ENCODE measurements around the gene SPEF2. TPM values are rescaled to one million over a fixed set of nuclear protein-coding genes. Genes with fewer than 3 reads are reported as not detected.

The SPEF2 gene
- total and polyA plus RNA-seq, 2 donors (not counting 1 experiment from before 2014, with no cell fraction given), result 0.31 to 0.59 TPM

DNA sequence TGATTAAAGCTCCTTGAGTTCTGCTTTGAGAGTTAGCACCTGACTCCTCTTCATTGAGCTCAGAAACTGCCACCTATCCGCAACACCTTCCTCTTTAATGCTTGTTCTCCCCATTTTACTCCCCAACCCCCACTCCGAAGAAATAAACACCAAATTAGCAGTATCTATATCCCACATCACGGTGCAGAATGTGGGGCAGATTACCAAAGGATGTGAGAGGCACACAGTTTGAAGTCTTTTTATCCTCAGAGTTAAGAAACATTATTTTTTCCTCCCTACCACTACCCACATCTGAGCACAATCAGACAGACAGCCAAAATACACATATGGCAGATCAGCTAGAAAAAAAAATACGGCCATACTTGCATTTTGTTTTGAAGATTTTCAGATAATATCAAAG lies 212.9 kb downstream of the SPEF2 start:
- POLR2A ChIA-PET, result no interaction called here
- no peaks in the 10 kb centered on the region for H3K4me1 ChIP-seq (ENCODE audit: control insufficient read depth in 2 of 2, insufficient read depth in 2 of 2, low read length in 2 of 2)
- no peak overlapping the region for H3K27ac Mint-ChIP-seq

DNA sequence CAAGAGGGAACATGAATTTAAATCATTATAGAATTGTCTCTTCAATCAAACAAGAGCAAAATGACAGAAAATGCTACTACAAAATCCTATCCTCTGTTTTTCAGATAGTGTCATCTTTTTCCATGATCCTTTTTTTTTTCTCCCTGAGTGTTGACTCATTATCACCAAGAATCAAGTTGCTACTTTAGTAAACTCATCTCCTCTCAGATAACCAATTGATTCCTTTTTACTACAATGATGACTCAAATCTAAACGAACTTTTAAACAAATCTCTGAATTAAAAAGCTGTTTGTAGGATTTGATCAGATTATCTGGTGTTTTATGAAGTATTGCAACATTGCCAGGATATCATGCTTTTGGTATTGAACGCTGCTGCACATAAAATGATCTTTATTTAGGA lies 215.1 kb downstream of the SPEF2 start:
- Mint-ChIP-seq H3K4me1 (no peaks in the 10 kb centered on the region), H3K27me3 (no peaks in the 10 kb centered on the region), H3K9me3 (ENCODE audit: insufficient read depth) (no peaks in the 10 kb centered on the region), H3K4me3 (no peak overlapping the region), H3K27ac (no peak overlapping the region)
- Histone ChIP-seq H4K20me1 (ENCODE audit: control insufficient read depth, insufficient read depth, low read length, poor library complexity, severe bottlenecking) (no peaks in the 10 kb centered on the region), H3K79me2 (ENCODE audit: control insufficient read depth, insufficient read depth, low read length) (no peaks in the 10 kb centered on the region), H3K9ac (ENCODE audit: low read length) (no peak overlapping the region), H3K4me3 (ENCODE audit: control extremely low read depth in 1 of 5, extremely low read depth in 1 of 5, insufficient read depth in 1 of 5, low read depth in 2 of 5, low read length in 4 of 5) (no peak overlapping the region), H3K4me2 (replicated peaks; ENCODE audit: low read depth, low read length, poor library complexity, severe bottlenecking) (no peak overlapping the region), H3K27ac (ENCODE audit: low read length in 2 of 2) (no peak overlapping the region), H3K36me3 (replicated peaks in 1 of 2; ENCODE audit: control extremely low read depth in 1 of 2, control insufficient read depth in 1 of 2, extremely low read depth in 1 of 2, insufficient read depth in 2 of 2, low read length in 1 of 2) (no peaks in the 10 kb centered on the region), H3K4me1 (ENCODE audit: control insufficient read depth in 2 of 2, insufficient read depth in 2 of 2, low read length in 2 of 2) (no peaks in the 10 kb centered on the region), H2AFZ (ENCODE audit: insufficient read depth, low read depth, low read length, poor library complexity, severe bottlenecking) (no peak overlapping the region), H3K9me3 (ENCODE audit: control extremely low read depth in 1 of 3, control insufficient read depth in 2 of 3, insufficient read depth in 1 of 3, low read length in 2 of 3) (no peaks in the 10 kb centered on the region), H3K27me3 (replicated peaks in 1 of 4; ENCODE audit: control extremely low read depth in 1 of 4, control insufficient read depth in 3 of 4, insufficient read depth in 4 of 4, low read length in 3 of 4) (no peaks in the 10 kb centered on the region)
- DNase-seq (no peak), ATAC-seq (ENCODE audit: low read depth) (no peak)
- WGBS (ENCODE audit: insufficient coverage), result no CpG with 5 or more reads among the region's 2 CpGs
- TF ChIP-seq EZH2 (IDR thresholded peaks at IDR 0.05; ENCODE audit: borderline replicate concordance, insufficient read depth, low read depth, low read length, poor library complexity, severe bottlenecking), result no peak
- TF ChIP-seq, protein P1, sequence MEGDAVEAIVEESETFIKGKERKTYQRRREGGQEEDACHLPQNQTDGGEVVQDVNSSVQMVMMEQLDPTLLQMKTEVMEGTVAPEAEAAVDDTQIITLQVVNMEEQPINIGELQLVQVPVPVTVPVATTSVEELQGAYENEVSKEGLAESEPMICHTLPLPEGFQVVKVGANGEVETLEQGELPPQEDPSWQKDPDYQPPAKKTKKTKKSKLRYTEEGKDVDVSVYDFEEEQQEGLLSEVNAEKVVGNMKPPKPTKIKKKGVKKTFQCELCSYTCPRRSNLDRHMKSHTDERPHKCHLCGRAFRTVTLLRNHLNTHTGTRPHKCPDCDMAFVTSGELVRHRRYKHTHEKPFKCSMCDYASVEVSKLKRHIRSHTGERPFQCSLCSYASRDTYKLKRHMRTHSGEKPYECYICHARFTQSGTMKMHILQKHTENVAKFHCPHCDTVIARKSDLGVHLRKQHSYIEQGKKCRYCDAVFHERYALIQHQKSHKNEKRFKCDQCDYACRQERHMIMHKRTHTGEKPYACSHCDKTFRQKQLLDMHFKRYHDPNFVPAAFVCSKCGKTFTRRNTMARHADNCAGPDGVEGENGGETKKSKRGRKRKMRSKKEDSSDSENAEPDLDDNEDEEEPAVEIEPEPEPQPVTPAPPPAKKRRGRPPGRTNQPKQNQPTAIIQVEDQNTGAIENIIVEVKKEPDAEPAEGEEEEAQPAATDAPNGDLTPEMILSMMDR (IDR thresholded peaks at IDR 0.05), result no peak
- intact Hi-C loops (cut with micrococcal nuclease), result no loop called here
- POLR2A ChIA-PET, result no interaction called here
- CTCF ChIA-PET, result interaction anchor here (0.5 kb wide), 1 partner anchor 22 kb away, joined by 6 read pairs; no protein-coding TSS in a partner anchor

More for the DNA sequence above, 212.9 kb downstream of the SPEF2 start:
- no peak overlapping the region for H3K4me2 ChIP-seq (replicated peaks; ENCODE audit: low read depth, low read length, poor library complexity, severe bottlenecking)
- no peak overlapping the region for H3K4me3 ChIP-seq (ENCODE audit: control extremely low read depth in 1 of 5, extremely low read depth in 1 of 5, insufficient read depth in 1 of 5, low read depth in 2 of 5, low read length in 4 of 5)
- no peaks in the 10 kb centered on the region for H3K9me3 Mint-ChIP-seq (ENCODE audit: insufficient read depth)
- no peaks in the 10 kb centered on the region for H3K9me3 ChIP-seq (ENCODE audit: control extremely low read depth in 1 of 3, control insufficient read depth in 2 of 3, insufficient read depth in 1 of 3, low read length in 2 of 3)
- H3K9ac ChIP-seq (ENCODE audit: low read length), result no peak overlapping the region
- no peaks in the 10 kb centered on the region for H3K4me1 Mint-ChIP-seq
- H3K36me3 ChIP-seq (replicated peaks in 1 of 2; ENCODE audit: control extremely low read depth in 1 of 2, control insufficient read depth in 1 of 2, extremely low read depth in 1 of 2, insufficient read depth in 2 of 2, low read length in 1 of 2), result no peaks in the 10 kb centered on the region
- DNase-seq (no peak), ATAC-seq (ENCODE audit: low read depth) (no peak)
- CTCF ChIA-PET, result no interaction called here
- no peaks in the 10 kb centered on the region for H3K27me3 ChIP-seq (replicated peaks in 1 of 4; ENCODE audit: control extremely low read depth in 1 of 4, control insufficient read depth in 3 of 4, insufficient read depth in 4 of 4, low read length in 3 of 4)
- WGBS (ENCODE audit: insufficient coverage), result no CpG with 5 or more reads among the region's 4 CpGs
- H3K27ac ChIP-seq (ENCODE audit: low read length in 2 of 2), result no peak overlapping the region
- H3K4me3 Mint-ChIP-seq, result no peak overlapping the region
- TF ChIP-seq, protein P1 (IDR thresholded peaks at IDR 0.05), result no peak
- no peak for TF ChIP-seq EZH2 (IDR thresholded peaks at IDR 0.05; ENCODE audit: borderline replicate concordance, insufficient read depth, low read depth, low read length, poor library complexity, severe bottlenecking)
- H2AFZ ChIP-seq (ENCODE audit: insufficient read depth, low read depth, low read length, poor library complexity, severe bottlenecking), result no peak overlapping the region
- H4K20me1 ChIP-seq (ENCODE audit: control insufficient read depth, insufficient read depth, low read length, poor library complexity, severe bottlenecking), result no peaks in the 10 kb centered on the region
- no peaks in the 10 kb centered on the region for H3K27me3 Mint-ChIP-seq
- intact Hi-C loops (cut with micrococcal nuclease), result no loop called here
- H3K79me2 ChIP-seq (ENCODE audit: control insufficient read depth, insufficient read depth, low read length), result no peaks in the 10 kb centered on the region
